Lower leg skin (tissue), 3 donors: ENCODE results near the gene MTSS2.

Experiments used
- CTCF ChIP-seq, 3 donors: fragments of 450-650 bp; IDR thresholded peaks; one replicate each; pipeline ENCODE4 v1.5.1; 2016; ENCODE audit warnings: antibody characterized with exemption in 3 of 3, mild to moderate bottlenecking in 3 of 3, moderate library complexity in 2 of 3
- POLR2A ChIP-seq, 2 donors: fragments of 450-650 bp; IDR thresholded peaks; one replicate each; pipeline ENCODE4 v1.6.1; 2016 to 2017; ENCODE audit warnings: antibody characterized with exemption in 2 of 2, mild to moderate bottlenecking in 1 of 2, moderate library complexity in 1 of 2

- TF ChIP-seq CTCF (IDR thresholded peaks at IDR 0.05) = no peak
- TF ChIP-seq POLR2A (IDR thresholded peaks at IDR 0.05) = no peak
These were observed 37.9 kb upstream of the MTSS2 start for GRCh38 chr16:70723740-70724145.
